ENCODE data around the gene CHI3L2. TPM values are rescaled to one million over a fixed set of nuclear protein-coding genes. Genes with fewer than 3 reads are reported as not detected.

Gene CHI3L2
- total RNA-seq, 2 experiments from 2014 or later, result 9.2 to 10.4 TPM

GRCh38 chr1:111286912-111287311 is 59.4 kb downstream of the CHI3L2 start:
- no peaks in the 10 kb centered on the region for H3K9me3 Mint-ChIP-seq
- H3K36me3 Mint-ChIP-seq (ENCODE audit: low read depth), result no peaks in the 10 kb centered on the region
- POLR2A ChIA-PET, result no interaction called here
- DNase-seq, result no peak
- intact Hi-C loops (cut with micrococcal nuclease), result no loop called here
- no peak for ATAC-seq
- no peak overlapping the region for H3K4me3 Mint-ChIP-seq
- no peak overlapping the region for H3K27ac Mint-ChIP-seq
- no peaks in the 10 kb centered on the region for H3K27me3 Mint-ChIP-seq
- no peaks in the 10 kb centered on the region for H3K4me1 Mint-ChIP-seq (ENCODE audit: low read depth)
- TF ChIP-seq CTCF (IDR thresholded peaks at IDR 0.05), result no peak
- CTCF ChIA-PET, result no interaction called here

- CTCF ChIA-PET, result interaction anchor here (1.0 to 1.2 kb wide), 2 partner anchors 15 to 259 kb away, joined by 3 read pairs; no protein-coding TSS in a partner anchor
- DNase-seq, result no peak
- H3K4me1 Mint-ChIP-seq (ENCODE audit: low read depth), result peaks cover 3% of the 10 kb centered on the region
- no peak for ATAC-seq
- no peaks in the 10 kb centered on the region for H3K36me3 Mint-ChIP-seq (ENCODE audit: low read depth)
- H3K27me3 Mint-ChIP-seq, result no peaks in the 10 kb centered on the region
- intact Hi-C loops (cut with micrococcal nuclease), result no loop called here
- H3K9me3 Mint-ChIP-seq, result no peaks in the 10 kb centered on the region
- TF ChIP-seq CTCF (IDR thresholded peaks at IDR 0.05), result no peak
- H3K4me3 Mint-ChIP-seq, result no peak overlapping the region
- H3K27ac Mint-ChIP-seq, result no peak overlapping the region
- POLR2A ChIA-PET, result no interaction called here
Observed at GRCh38 chr1:111289371-111289770, 61.9 kb downstream of the CHI3L2 start.

GRCh38 chr1:111290104-111290503 is 62.6 kb downstream of the CHI3L2 start:
- ChIA-PET POLR2A (no interaction called here), CTCF (interaction anchor here (1.2 kb wide), 1 partner anchor 26 kb away, joined by 3 read pairs; no protein-coding TSS in a partner anchor)
- Mint-ChIP-seq H3K4me1 (ENCODE audit: low read depth) (peaks cover 9% of the 10 kb centered on the region), H3K4me3 (no peak overlapping the region), H3K27ac (no peak overlapping the region), H3K9me3 (no peaks in the 10 kb centered on the region), H3K27me3 (no peaks in the 10 kb centered on the region), H3K36me3 (ENCODE audit: low read depth) (no peaks in the 10 kb centered on the region)
- no peak for ATAC-seq
- intact Hi-C loops (cut with micrococcal nuclease), result no loop called here
- TF ChIP-seq CTCF (IDR thresholded peaks at IDR 0.05), result no peak
- DNase-seq, result no peak

GRCh38 chr1:111290630-111291029 is 63.1 kb downstream of the CHI3L2 start, which contains the start of gene CHIA:
CHIA (plus strand) TSS chr1:111290851; CDS start chr1:111310468, 19,617 bp downstream.
- no peak for DNase-seq
- Mint-ChIP-seq H3K36me3 (ENCODE audit: low read depth) (no peaks in the 10 kb centered on the region), H3K27me3 (no peaks in the 10 kb centered on the region), H3K9me3 (no peaks in the 10 kb centered on the region), H3K4me3 (no peak within 1 kb of the TSS), H3K27ac (no peak within 1 kb of the TSS), H3K4me1 (ENCODE audit: low read depth) (peaks cover 12% of the 10 kb centered on the region)
- ChIA-PET POLR2A (no interaction called here), CTCF (interaction anchor here (0.6 to 1.2 kb wide), 2 partner anchors 26 to 33 kb away, joined by 3 read pairs; no protein-coding TSS in a partner anchor)
- no peak for TF ChIP-seq CTCF (IDR thresholded peaks at IDR 0.05)
- no peak for ATAC-seq
- intact Hi-C loops (cut with micrococcal nuclease), result no loop called here

Other genes starting within 250 kb of the CHI3L2 start
- gene DRAM2, start 87.6 kb upstream of the CHI3L2 start, total RNA-seq, result 10 to 100 TPM; 27.5 to 37.2 TPM
- 10 to 100 TPM; 36.0 to 38.6 TPM for gene CEPT1, start 87.5 kb upstream of the CHI3L2 start, total RNA-seq
- gene DENND2D, start 27.1 kb upstream of the CHI3L2 start, total RNA-seq, result 100 to 1,000 TPM; 201 to 208 TPM
- not detected for gene CHIA, start 63.1 kb downstream of the CHI3L2 start, total RNA-seq
- 1 to 10 TPM; 1.1 to 1.6 TPM for gene OVGP1, start 200.0 kb downstream of the CHI3L2 start, total RNA-seq
- gene WDR77, start 221.5 kb downstream of the CHI3L2 start, total RNA-seq, result 10 to 100 TPM; 54.0 to 54.6 TPM
- 100 to 1,000 TPM; 341 to 342 TPM for gene ATP5PB, start 221.8 kb downstream of the CHI3L2 start, total RNA-seq
- gene C1orf162, start 246.3 kb downstream of the CHI3L2 start, total RNA-seq, result 1 to 10 TPM; 4.5 to 4.7 TPM

Data from activated CD8-positive, alpha-beta T cell treated with anti-CD3 and anti-CD28 coated beads for 36 hours (primary cell).